OCI-LY1 (cell line): ENCODE measurements around the gene TENT4A.

Experiments
- EZH2 ChIP-seq: fragments of 200-600 bp; sonication (generic), shearing (Covaris generic); IDR thresholded peaks from 2 replicates; pipeline ENCODE4 v1.8.0; 2017; ENCODE audit warnings: borderline replicate concordance, mixed run types, mild to moderate bottlenecking, antibody characterized with exemption, low read length, moderate library complexity, mixed read lengths
- TF ChIP-seq, protein P1 (sequence below): fragments of 200-600 bp; sonication (generic), shearing (Covaris generic); IDR thresholded peaks from 2 replicates; pipeline ENCODE4 v1.5.1; 2017; ENCODE audit warnings: mild to moderate bottlenecking, antibody characterized with exemption, low read length, moderate library complexity, mixed read lengths

DNA sequence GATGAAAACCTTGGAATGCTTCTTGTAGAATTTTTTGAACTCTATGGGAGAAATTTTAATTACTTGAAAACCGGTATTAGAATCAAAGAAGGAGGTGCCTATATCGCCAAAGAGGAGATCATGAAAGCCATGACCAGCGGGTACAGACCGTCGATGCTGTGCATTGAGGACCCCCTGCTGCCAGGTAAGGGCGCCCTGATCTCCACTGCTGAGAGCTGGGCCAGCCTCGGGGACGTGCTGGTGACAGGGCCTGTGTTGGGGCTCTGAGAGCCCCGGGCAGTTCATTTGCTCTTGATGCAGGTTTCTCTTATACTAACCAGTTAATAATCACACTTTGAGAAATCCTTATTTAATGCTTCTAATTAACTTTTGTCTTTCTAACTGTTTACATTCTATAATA, 33.0 kb downstream of the TENT4A start:
- TF ChIP-seq, protein P1, sequence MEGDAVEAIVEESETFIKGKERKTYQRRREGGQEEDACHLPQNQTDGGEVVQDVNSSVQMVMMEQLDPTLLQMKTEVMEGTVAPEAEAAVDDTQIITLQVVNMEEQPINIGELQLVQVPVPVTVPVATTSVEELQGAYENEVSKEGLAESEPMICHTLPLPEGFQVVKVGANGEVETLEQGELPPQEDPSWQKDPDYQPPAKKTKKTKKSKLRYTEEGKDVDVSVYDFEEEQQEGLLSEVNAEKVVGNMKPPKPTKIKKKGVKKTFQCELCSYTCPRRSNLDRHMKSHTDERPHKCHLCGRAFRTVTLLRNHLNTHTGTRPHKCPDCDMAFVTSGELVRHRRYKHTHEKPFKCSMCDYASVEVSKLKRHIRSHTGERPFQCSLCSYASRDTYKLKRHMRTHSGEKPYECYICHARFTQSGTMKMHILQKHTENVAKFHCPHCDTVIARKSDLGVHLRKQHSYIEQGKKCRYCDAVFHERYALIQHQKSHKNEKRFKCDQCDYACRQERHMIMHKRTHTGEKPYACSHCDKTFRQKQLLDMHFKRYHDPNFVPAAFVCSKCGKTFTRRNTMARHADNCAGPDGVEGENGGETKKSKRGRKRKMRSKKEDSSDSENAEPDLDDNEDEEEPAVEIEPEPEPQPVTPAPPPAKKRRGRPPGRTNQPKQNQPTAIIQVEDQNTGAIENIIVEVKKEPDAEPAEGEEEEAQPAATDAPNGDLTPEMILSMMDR = no peak
- TF ChIP-seq EZH2 = no peak
